H1 (cell line): ENCODE results near the gene S100PBP. TPM values are rescaled to one million over a fixed set of nuclear protein-coding genes. Genes with fewer than 3 reads are reported as not detected.

Experiments
- CTCF ChIA-PET: fragments of 300-600 bp; sonication (Branson Sonifier 250); formaldehyde crosslinking; loops from one replicate; lab custom pipeline; 2021; ENCODE audit not compliant: partially characterized antibody; lab: Charles Lee
- POLR2A ChIA-PET: fragments of 300-600 bp; sonication (Branson Sonifier 250); formaldehyde crosslinking; loops from one replicate; lab custom pipeline; 2021; ENCODE audit warnings: inconsistent platforms; ENCODE audit not compliant: partially characterized antibody; lab: Charles Lee
- DNase-seq, 2 experiments: peaks; one replicate each; pipeline versions ENCODE4 v3.0.0 to v3.0.0-alpha.2; 2010 to 2022; ENCODE audit warnings: low spot score in 2 of 2, low read depth in 1 of 2, mixed read lengths in 1 of 2
- FAIRE-seq: peaks from 2 replicates; lab custom pipeline; 2011; peaks lifted over from hg19 to GRCh38; lab: Jason Lieb, UNC
- H2AFZ ChIP-seq: 2 replicates; pipeline ENCODE4 v1.8.1; 2012; ENCODE audit warnings: low read length, inconsistent platforms
- H2AK5ac ChIP-seq: 2 replicates; pipeline ENCODE4 v1.6.1; 2013; ENCODE audit warnings: low read depth, low read length
- H2BK120ac ChIP-seq: replicated peaks from 2 replicates; pipeline ENCODE3; 2013; ENCODE audit warnings: low read depth, low read length, inconsistent platforms
- H2BK12ac ChIP-seq: 2 replicates; pipeline ENCODE4 v1.6.1; 2013; ENCODE audit warnings: low read depth, low read length
- H2BK15ac ChIP-seq: 2 replicates; pipeline ENCODE4 v1.6.1; 2013; ENCODE audit warnings: low read length
- H2BK20ac ChIP-seq: 2 replicates; pipeline ENCODE4 v1.6.1; 2013; ENCODE audit warnings: low read length
- H2BK5ac ChIP-seq: 2 replicates; pipeline ENCODE4 v1.6.1; 2013; ENCODE audit warnings: low read depth, low read length
- H3K14ac ChIP-seq: 2 replicates; pipeline ENCODE4 v1.6.1; 2013; ENCODE audit warnings: inconsistent platforms; ENCODE audit not compliant: insufficient read length
- H3K18ac ChIP-seq: 2 replicates; pipeline ENCODE4 v1.6.1; 2013; ENCODE audit warnings: low read length; ENCODE audit errors: extremely low read depth
- H3K23ac ChIP-seq: 2 replicates; pipeline ENCODE4 v1.6.1; 2013; ENCODE audit warnings: inconsistent platforms; ENCODE audit not compliant: insufficient read length
- H3K23me2 ChIP-seq: 2 replicates; pipeline ENCODE4 v1.6.1; 2013; ENCODE audit warnings: low read depth, low read length
- H3K27ac ChIP-seq: 2 replicates; pipeline ENCODE4 v1.6.1; 2011; ENCODE audit warnings: low read depth, low read length, inconsistent platforms
- H3K27me3 ChIP-seq, 4 experiments: replicated peaks in 1 of 4; 1 replicate in 1 of 4; 2 replicates in 3 of 4; pipeline versions ENCODE4 v1.6.1 to v1.8.1; 2011 to 2013; ENCODE audit warnings: low read length in 3 of 4, mild to moderate bottlenecking in 3 of 4, inconsistent platforms in 2 of 4, mixed read lengths in 2 of 4, moderate library complexity in 1 of 4; ENCODE audit not compliant: control insufficient read depth in 3 of 4, insufficient read depth in 3 of 4; ENCODE audit errors: extremely low read depth in 1 of 4
- H3K36me3 ChIP-seq, 4 experiments: 2 replicates each; pipeline versions ENCODE4 v1.6.1 to v1.8.1; 2011 to 2013; ENCODE audit warnings: mild to moderate bottlenecking in 4 of 4, low read length in 3 of 4, moderate library complexity in 2 of 4, control low read depth in 1 of 4, inconsistent platforms in 1 of 4; ENCODE audit not compliant: insufficient read depth in 4 of 4, control insufficient read depth in 2 of 4
- H3K4ac ChIP-seq: replicated peaks from 2 replicates; pipeline ENCODE3; 2013; ENCODE audit warnings: low read length, low read depth, mixed read lengths, inconsistent platforms; ENCODE audit not compliant: insufficient read length
- H3K4me1 ChIP-seq, 4 experiments: replicated peaks in 1 of 4; 1 replicate in 1 of 4; 2 replicates in 3 of 4; pipeline versions ENCODE4 v1.6.1 to v1.8.1; 2011 to 2013; ENCODE audit warnings: low read length in 3 of 4, inconsistent platforms in 2 of 4, mixed read lengths in 1 of 4; ENCODE audit not compliant: insufficient read depth in 4 of 4, control insufficient read depth in 3 of 4
- H3K4me2 ChIP-seq, 2 experiments: 2 replicates each; pipeline versions ENCODE4 v1.6.1 to v1.8.1; 2011 to 2013; ENCODE audit warnings: low read depth in 2 of 2, low read length in 2 of 2, control low read depth in 1 of 2, inconsistent platforms in 1 of 2, mild to moderate bottlenecking in 1 of 2; ENCODE audit not compliant: insufficient read depth in 1 of 2
- H3K4me3 ChIP-seq, 4 experiments: fragments of 200-600, 300-600 bp in 1 of 4; sonication (generic), shearing (Covaris generic), sonication (Bioruptor Twin) in 1 of 4; 2 replicates each; pipeline versions ENCODE4 v1.5.1 to v1.8.1; 2011 to 2016; ENCODE audit warnings: low read length in 4 of 4, low read depth in 3 of 4, control low read depth in 2 of 4, inconsistent platforms in 2 of 4, mild to moderate bottlenecking in 2 of 4, mixed read lengths in 1 of 4, moderate library complexity in 1 of 4; ENCODE audit not compliant: insufficient read depth in 2 of 4; ENCODE audit errors: extremely low read depth in 1 of 4
- H3K56ac ChIP-seq: replicated peaks from 2 replicates; pipeline ENCODE3; 2013; ENCODE audit warnings: low read depth, mild to moderate bottlenecking, mixed read lengths, low read length, inconsistent platforms; ENCODE audit not compliant: insufficient read length
- H3K79me1 ChIP-seq: 2 replicates; pipeline ENCODE4 v1.6.1; 2013; ENCODE audit warnings: low read depth, low read length, control low read depth
- H3K79me2 ChIP-seq, 2 experiments: 2 replicates each; pipeline versions ENCODE4 v1.6.1 to v1.8.1; 2012 to 2013; ENCODE audit warnings: low read length in 2 of 2, mild to moderate bottlenecking in 2 of 2, inconsistent platforms in 1 of 2; ENCODE audit not compliant: insufficient read depth in 2 of 2, control insufficient read depth in 1 of 2
- H3K9ac ChIP-seq, 4 experiments: replicated peaks in 1 of 4; 1 replicate in 1 of 4; 2 replicates in 3 of 4; pipeline versions ENCODE4 v1.6.1 to v1.8.1; 2011 to 2013; ENCODE audit warnings: low read depth in 3 of 4, low read length in 3 of 4, control low read depth in 2 of 4, mild to moderate bottlenecking in 2 of 4, moderate library complexity in 2 of 4, inconsistent platforms in 1 of 4; ENCODE audit errors: extremely low read depth in 1 of 4
- H3K9me3 ChIP-seq, 2 experiments: 2 replicates each; pipeline versions ENCODE4 v1.6.1 to v1.8.1; 2012 to 2013; ENCODE audit warnings: mild to moderate bottlenecking in 2 of 2, moderate library complexity in 2 of 2, control low read depth in 1 of 2, inconsistent platforms in 1 of 2, low read depth in 1 of 2, low read length in 1 of 2, mixed read lengths in 1 of 2; ENCODE audit not compliant: insufficient read depth in 2 of 2
- H4K20me1 ChIP-seq, 2 experiments: replicated peaks in 1 of 2; 2 replicates each; pipeline versions ENCODE3 to v1.8.1; 2011 to 2013; ENCODE audit warnings: inconsistent platforms in 2 of 2, low read length in 2 of 2, mild to moderate bottlenecking in 1 of 2; ENCODE audit not compliant: insufficient read depth in 2 of 2, control insufficient read depth in 1 of 2
- H4K5ac ChIP-seq: 2 replicates; pipeline ENCODE4 v1.6.1; 2013; ENCODE audit warnings: low read length, low read depth, mixed read lengths, inconsistent platforms; ENCODE audit not compliant: insufficient read length
- H4K8ac ChIP-seq: 2 replicates; pipeline ENCODE4 v1.8.0; 2013; ENCODE audit warnings: mild to moderate bottlenecking, moderate library complexity, low read length, inconsistent platforms; ENCODE audit not compliant: insufficient read depth; ENCODE audit errors: extremely low read depth
- H4K91ac ChIP-seq: replicated peaks from 2 replicates; pipeline ENCODE3; 2013; ENCODE audit warnings: low read length, mixed read lengths, inconsistent platforms; ENCODE audit not compliant: insufficient read length
- CREB1 ChIP-seq: IDR thresholded peaks from 2 replicates; pipeline ENCODE4 v1.6.1; 2012; ENCODE audit warnings: inconsistent platforms
- CTBP2 ChIP-seq: IDR thresholded peaks from 2 replicates; pipeline ENCODE4 v1.7.0; 2011; ENCODE audit warnings: borderline replicate concordance, mild to moderate bottlenecking, moderate library complexity, mixed read lengths, low read length; ENCODE audit not compliant: insufficient read depth, insufficient read length
- POLR2AphosphoS5 ChIP-seq: IDR thresholded peaks from 2 replicates; pipeline ENCODE4 v1.6.1; 2011; ENCODE audit warnings: low read depth, low read length
- WGBS, 2 experiments: shearing (Covaris generic) in 1 of 2; methylation state at CpG; one replicate each; pipeline versions ENCODE4 v1.1.6 to v1.1.7; 2013 to 2015; ENCODE audit warnings: low lambda C conversion rate in 2 of 2, mixed read lengths in 2 of 2, inconsistent platforms in 1 of 2, low coverage in 1 of 2, missing lambda C conversion rate in 1 of 2; ENCODE audit not compliant: insufficient replicate concordance in 2 of 2, insufficient coverage in 1 of 2, insufficient read length in 1 of 2; ENCODE audit errors: extremely low coverage in 1 of 2, missing lambda C conversion rate in 1 of 2; 5-methylcytosine and 5-hydroxymethylcytosine counted together
- polyA plus RNA-seq, 7 experiments: library from polyadenylated mRNA; depleted of rRNA in 3 of 7; stranded (reverse) in 5 of 7; unstranded in 2 of 7; fragments of >200 nt in 5 of 7; fragments of 200-250 nt in 2 of 7; gene quantifications; 1 replicate in 5 of 7; 2 replicates in 1 of 7; 4 replicates in 1 of 7; pipeline versions ENCODE4 v1.2.1 to v1.2.3, GENCODE V29; 2011 to 2013; ENCODE audit warnings: missing spikeins in 2 of 7, mixed read lengths in 2 of 7
- total RNA-seq: library from RNA; stranded (reverse); fragmentation: NEBNext Ultra II Directional; extraction: Animal tissue kit (Norgen Biotek cat#: 25700); gene quantifications from 2 replicates; pipeline ENCODE4 v1.2.1, GENCODE V29; 2021

S100PBP gene
- total and polyA plus RNA-seq, 2 of the 8 experiments (the other 6 are each of a cell fraction or from before 2014, with no cell fraction given), result 43.8 to 68.3 TPM

- Histone ChIP-seq H3K27me3 (no peaks in the 10 kb centered on the region), H3K4me3 (no peak overlapping the region), H3K56ac (no peak overlapping the region), H4K5ac (no peak overlapping the region), H2BK120ac (no peak overlapping the region), H3K27ac (no peak overlapping the region), H3K9me3 (no peaks in the 10 kb centered on the region), H2AK5ac (no peak overlapping the region), H2BK15ac (no peak overlapping the region), H3K4ac (no peak overlapping the region), H2AFZ (no peak overlapping the region), H3K36me3 (peaks cover 45 to 90% (median 68%) of the 10 kb centered on the region in 4 experiments), H3K23ac (no peak overlapping the region), H3K9ac (no peak overlapping the region), H2BK5ac (no peak overlapping the region), H3K4me2 (no peak overlapping the region), H4K20me1 (peaks cover 5 to 11% of the 10 kb centered on the region in 2 experiments), H4K91ac (no peak overlapping the region), H3K18ac (no peak overlapping the region), H3K14ac (no peak overlapping the region), H4K8ac (no peak overlapping the region), H2BK12ac (no peak overlapping the region), H3K79me1 (no peaks in the 10 kb centered on the region; the same call in 1 of the 2 replicates), H3K4me1 (peaks cover 0 to 2% (median under 1%) of the 10 kb centered on the region in 4 experiments; a peak in 1 of 7 replicates), H3K23me2 (no peaks in the 10 kb centered on the region), H2BK20ac (no peak overlapping the region), H3K79me2 (no peaks in the 10 kb centered on the region)
- DNase-seq (no peak), FAIRE-seq (no peak)
- TF ChIP-seq CREB1 (no peak), POLR2AphosphoS5 (0 out of 2 replicates have a peak, but pooled peaks have one; percentile 16), CTBP2 (no peak)
- POLR2A ChIA-PET, result interaction anchor here (1.4 to 4.2 kb wide), 2 partner anchors 7 to 9 kb away, joined by 3 to 40 read pairs; no protein-coding TSS in a partner anchor
- WGBS, 2 experiments, result 93% methylated on average over 8 of the region's 8 CpGs; no CpG with 5 or more reads in 1 of the 2 experiments
- CTCF ChIA-PET, result interaction anchor here (2.0 to 4.9 kb wide), 2 partner anchors 8 to 69 kb away, joined by 6 to 32 read pairs; no protein-coding TSS in a partner anchor
Observed at GRCh38 chr1:32780628-32781234, 36.7 kb upstream of the S100PBP start.
